WERI-Rb-1 (cell line): ENCODE results near the gene PBX4.

Source experiments
- DNase-seq: peaks from one replicate; pipeline ENCODE4 v3.0.0-alpha.2; 2020
- H3K27ac ChIP-seq: fragments of 250-450 bp; sonication (Bioruptor Pico); 2 replicates; pipeline ENCODE4 v1.5.1; 2020; ENCODE audit warnings: mild to moderate bottlenecking, moderate library complexity
- H3K27me3 ChIP-seq: fragments of 250-450 bp; sonication (Bioruptor Pico); 2 replicates; pipeline ENCODE4 v1.5.1; 2021; ENCODE audit warnings: mild to moderate bottlenecking, low read depth, moderate library complexity; ENCODE audit not compliant: insufficient read depth, severe bottlenecking
- H3K36me3 ChIP-seq: fragments of 250-450 bp; sonication (Bioruptor Pico); 2 replicates; pipeline ENCODE4 v1.5.1; 2020; ENCODE audit warnings: mild to moderate bottlenecking, moderate library complexity
- H3K4me3 ChIP-seq: 2 replicates; pipeline ENCODE4 v1.5.1; 2011; ENCODE audit warnings: low read depth, mild to moderate bottlenecking, control low read depth, low read length
- H3K9me3 ChIP-seq: fragments of 250-450 bp; sonication (Bioruptor Pico); 2 replicates; pipeline ENCODE4 v1.5.1; 2021; ENCODE audit warnings: mild to moderate bottlenecking, moderate library complexity; ENCODE audit not compliant: severe bottlenecking
- CTCF ChIP-seq: IDR thresholded peaks from 2 replicates; pipeline ENCODE4 v1.5.1; 2011; ENCODE audit warnings: low read depth, mild to moderate bottlenecking, control low read depth, inconsistent platforms, low read length

Gene PBX4

GRCh38 chr19:19592690-19593089, 25.8 kb downstream of the PBX4 start:
- H3K9me3 ChIP-seq: no peaks in the 10 kb centered on the region
- no peaks in the 10 kb centered on the region for H3K27me3 ChIP-seq
- H3K36me3 ChIP-seq: peaks cover 5% of the 10 kb centered on the region; the same call in 1 of the 2 replicates
- TF ChIP-seq CTCF: no peak
- H3K4me3 ChIP-seq: no peak overlapping the region
- no peak overlapping the region for H3K27ac ChIP-seq
- DNase-seq: no peak

GRCh38 chr19:19591133-19591825, 27.2 kb downstream of the PBX4 start:
- Histone ChIP-seq H3K9me3 (no peaks in the 10 kb centered on the region), H3K27me3 (no peaks in the 10 kb centered on the region), H3K27ac (no peak overlapping the region), H3K4me3 (no peak overlapping the region), H3K36me3 (peaks cover 2% of the 10 kb centered on the region; the same call in 1 of the 2 replicates)
- TF ChIP-seq CTCF: no peak
- DNase-seq: no peak

- no peaks in the 10 kb centered on the region for H3K27me3 ChIP-seq
- no peak overlapping the region for H3K27ac ChIP-seq
- no peak for TF ChIP-seq CTCF
- H3K9me3 ChIP-seq: no peaks in the 10 kb centered on the region
- no peak for DNase-seq
- no peak overlapping the region for H3K4me3 ChIP-seq
- no peaks in the 10 kb centered on the region; the same call in 1 of the 2 replicates for H3K36me3 ChIP-seq
Measured at GRCh38 chr19:19588546-19588945, 29.9 kb downstream of the PBX4 start.

- Histone ChIP-seq H3K4me3 (no peak overlapping the region), H3K9me3 (no peaks in the 10 kb centered on the region), H3K36me3 (no peaks in the 10 kb centered on the region), H3K27ac (no peak overlapping the region), H3K27me3 (no peaks in the 10 kb centered on the region)
- TF ChIP-seq CTCF: no peak
- DNase-seq: no peak
Measured at GRCh38 chr19:19587771-19588170, 30.7 kb downstream of the PBX4 start.

- no peaks in the 10 kb centered on the region for H3K36me3 ChIP-seq
- no peak for TF ChIP-seq CTCF
- DNase-seq: no peak
- no peak overlapping the region for H3K4me3 ChIP-seq
- H3K27ac ChIP-seq: no peak overlapping the region
- no peaks in the 10 kb centered on the region for H3K27me3 ChIP-seq
- no peaks in the 10 kb centered on the region for H3K9me3 ChIP-seq
Measured at GRCh38 chr19:19584356-19584755, 34.1 kb downstream of the PBX4 start.

GRCh38 chr19:19582471-19582870, 36.0 kb downstream of the PBX4 start:
- Histone ChIP-seq H3K9me3 (no peaks in the 10 kb centered on the region), H3K27ac (peak overlapping the region; percentile 57), H3K4me3 (no peak overlapping the region), H3K36me3 (no peaks in the 10 kb centered on the region), H3K27me3 (no peaks in the 10 kb centered on the region)
- no peak for TF ChIP-seq CTCF
- DNase-seq: peak; percentile 31
